Kidney (tissue), 14 donors: ENCODE data around the gene GPR35. TPM values are rescaled to one million over a fixed set of nuclear protein-coding genes. Genes with fewer than 3 reads are reported as not detected.
A peak's percentile ranks its signal among the peaks of the same experiment; 100 is the strongest.

Experiments used
- DNase-seq, 5 donors: peaks; one replicate each; pipeline ENCODE4 v3.0.0-alpha.2; 2013 to 2020
- FAIRE-seq: peaks from 2 replicates; lab custom pipeline; 2012; peaks lifted over from hg19 to GRCh38; lab: Jason Lieb, UNC
- H3K27ac ChIP-seq, 2 donors: one replicate each; pipeline ENCODE4 v1.7.0; 2013; ENCODE audit warnings: low read depth in 2 of 2, low read length in 2 of 2, inconsistent platforms in 1 of 2
- H3K27me3 ChIP-seq: one replicate; pipeline ENCODE4 v1.7.1; 2013; ENCODE audit warnings: low read length, inconsistent platforms; ENCODE audit not compliant: control insufficient read depth, insufficient read depth
- H3K36me3 ChIP-seq, 3 donors: one replicate each; pipeline versions ENCODE4 v1.7.0 to v1.7.1; 2013; ENCODE audit warnings: low read length in 3 of 3, control low read depth in 1 of 3, inconsistent platforms in 1 of 3; ENCODE audit not compliant: insufficient read depth in 3 of 3, control insufficient read depth in 2 of 3
- H3K4me1 ChIP-seq, 3 donors: one replicate each; pipeline versions ENCODE4 v1.7.0 to v1.7.1; 2013; ENCODE audit warnings: low read length in 3 of 3, inconsistent platforms in 1 of 3, low read depth in 1 of 3; ENCODE audit not compliant: control insufficient read depth in 2 of 3, insufficient read depth in 2 of 3
- H3K4me3 ChIP-seq, 3 donors: one replicate each; pipeline versions ENCODE4 v1.7.0 to v1.8.1; 2013; ENCODE audit warnings: low read length in 3 of 3, control low read depth in 1 of 3, inconsistent platforms in 1 of 3
- H3K9ac ChIP-seq, 3 donors: one replicate each; pipeline versions ENCODE4 v1.7.0 to v1.7.1; 2013; ENCODE audit warnings: low read length in 3 of 3, control low read depth in 1 of 3, inconsistent platforms in 1 of 3
- H3K9me3 ChIP-seq, 3 donors: one replicate each; pipeline versions ENCODE4 v1.7.0 to v1.7.1; 2013; ENCODE audit warnings: low read length in 3 of 3, control low read depth in 1 of 3, inconsistent platforms in 1 of 3; ENCODE audit not compliant: control insufficient read depth in 2 of 3, insufficient read depth in 1 of 3
- CTCF ChIP-seq: IDR thresholded peaks from 3 replicates; pipeline ENCODE4 v1.5.1; 2012; ENCODE audit warnings: mild to moderate bottlenecking, moderate library complexity, borderline replicate concordance; ENCODE audit not compliant: insufficient read depth; ENCODE audit errors: extremely low read depth
- intact Hi-C: fragments of 100-400 bp; cut with DNase I; formaldehyde crosslinking; loops from one replicate; pipeline ENCODE4 v1.11.1; 2022
- polyA plus RNA-seq: library from polyadenylated mRNA; stranded (reverse); fragments of 350-450 nt; fragmentation: Illumina TruSeq; extraction: RNeasy Lipid Tissue Mini Kit (QIAGEN cat#74804); gene quantifications from one replicate; pipeline ENCODE4 v1.2.3, GENCODE V29; 2014; ENCODE audit warnings: low read depth, low replicate concordance; ENCODE audit not compliant: insufficient read depth
- total RNA-seq: library from RNA; stranded (reverse); fragmentation: NEBNext Ultra II Directional; extraction: Animal tissue kit (Norgen Biotek cat#: 25700); gene quantifications from one replicate; pipeline ENCODE4 v1.2.1, GENCODE V29; 2021
- donor health status: control.
- donor health status: control.
- donor health status: control.
- donor health status: control.
- donor health status: control.
- donor health status: DM: yes; HTN: yes; CAD: no.
- donor health status: Normal renal cell carcinoma (clear cell type).

GPR35 gene
- total and polyA plus RNA-seq, 2 donors from 2014 or later: 1.7 to 6.7 TPM

DNA sequence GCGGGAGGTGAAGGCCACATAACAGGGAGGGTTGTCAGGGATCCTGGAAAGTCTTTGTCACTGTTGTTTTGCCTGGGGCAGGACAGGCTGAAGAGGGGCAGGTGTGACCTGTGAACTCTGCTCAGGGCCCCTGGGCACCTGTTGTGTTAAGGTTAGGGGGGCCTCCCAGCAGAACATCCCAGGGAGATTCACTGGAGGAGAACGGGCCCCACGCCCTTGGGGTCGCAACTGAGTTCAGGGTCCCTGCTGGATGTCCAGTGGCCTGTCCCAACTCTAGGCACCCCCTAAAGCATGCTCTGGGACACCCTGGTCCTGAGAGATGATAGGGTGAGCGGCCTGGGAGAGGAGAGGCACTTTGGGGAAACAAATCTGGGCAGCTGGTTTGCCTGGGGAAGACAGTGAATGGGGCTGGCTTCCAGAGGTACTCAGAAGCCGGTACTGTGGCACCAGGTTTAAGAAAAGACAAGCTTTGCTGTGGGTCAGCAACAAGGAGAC, 22.9 kb downstream of the GPR35 start:
- Histone ChIP-seq H3K9ac (no peak overlapping the region), H3K4me1 (no peaks in the 10 kb centered on the region), H3K27me3 (no peaks in the 10 kb centered on the region), H3K36me3 (no peaks in the 10 kb centered on the region), H3K4me3 (no peak overlapping the region), H3K9me3 (no peaks in the 10 kb centered on the region), H3K27ac (no peak overlapping the region)
- TF ChIP-seq CTCF: no peak
- intact Hi-C loops: no loop called here
- no peak for FAIRE-seq
- no peak for DNase-seq

GRCh38 chr2:240648650-240649275, 23.5 kb downstream of the GPR35 start:
- intact Hi-C loops: no loop called here
- Histone ChIP-seq H3K9me3 (no peaks in the 10 kb centered on the region), H3K36me3 (no peaks in the 10 kb centered on the region), H3K4me1 (no peaks in the 10 kb centered on the region), H3K27ac (no peak overlapping the region), H3K4me3 (no peak overlapping the region), H3K27me3 (no peaks in the 10 kb centered on the region), H3K9ac (no peak overlapping the region)
- peak in 1 of 5 donors; percentile 52 for DNase-seq
- FAIRE-seq: no peak
- TF ChIP-seq CTCF: no peak

DNA sequence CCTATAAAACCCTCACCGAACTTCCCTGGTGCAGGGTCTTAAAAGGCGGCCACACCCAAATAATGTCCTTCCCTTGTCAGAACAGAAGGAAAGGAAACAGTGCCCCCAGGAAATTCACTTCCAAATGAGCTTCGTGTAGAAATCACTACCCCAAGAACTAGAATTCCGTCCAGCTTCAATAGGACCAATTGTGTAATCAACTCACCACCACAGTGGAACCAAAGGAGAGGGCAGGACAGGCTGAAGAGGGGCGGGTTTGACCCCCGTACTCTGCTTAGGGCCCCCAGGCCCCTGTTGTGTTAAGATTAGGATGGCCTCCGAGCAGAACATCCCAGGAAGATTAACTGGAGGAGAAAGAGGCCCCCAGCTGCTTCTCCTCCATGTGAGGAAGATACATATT, 24.1 kb downstream of the GPR35 start:
- Histone ChIP-seq H3K36me3 (no peaks in the 10 kb centered on the region), H3K9me3 (no peaks in the 10 kb centered on the region), H3K4me3 (no peak overlapping the region), H3K27ac (no peak overlapping the region), H3K4me1 (no peaks in the 10 kb centered on the region), H3K27me3 (no peaks in the 10 kb centered on the region), H3K9ac (no peak overlapping the region)
- intact Hi-C loops: no loop called here
- FAIRE-seq (no peak), DNase-seq (no peak)
- no peak for TF ChIP-seq CTCF
